Suppressor macrophage treated with lipopolysaccharide for 1 hour (primary cell): ENCODE measurements around the gene SLC35F1.

Source experiments
- DNase-seq, 3 donors: peaks; one replicate each; pipeline ENCODE4 v3.0.0-alpha.2; 2020 to 2022

Gene SLC35F1

DNA sequence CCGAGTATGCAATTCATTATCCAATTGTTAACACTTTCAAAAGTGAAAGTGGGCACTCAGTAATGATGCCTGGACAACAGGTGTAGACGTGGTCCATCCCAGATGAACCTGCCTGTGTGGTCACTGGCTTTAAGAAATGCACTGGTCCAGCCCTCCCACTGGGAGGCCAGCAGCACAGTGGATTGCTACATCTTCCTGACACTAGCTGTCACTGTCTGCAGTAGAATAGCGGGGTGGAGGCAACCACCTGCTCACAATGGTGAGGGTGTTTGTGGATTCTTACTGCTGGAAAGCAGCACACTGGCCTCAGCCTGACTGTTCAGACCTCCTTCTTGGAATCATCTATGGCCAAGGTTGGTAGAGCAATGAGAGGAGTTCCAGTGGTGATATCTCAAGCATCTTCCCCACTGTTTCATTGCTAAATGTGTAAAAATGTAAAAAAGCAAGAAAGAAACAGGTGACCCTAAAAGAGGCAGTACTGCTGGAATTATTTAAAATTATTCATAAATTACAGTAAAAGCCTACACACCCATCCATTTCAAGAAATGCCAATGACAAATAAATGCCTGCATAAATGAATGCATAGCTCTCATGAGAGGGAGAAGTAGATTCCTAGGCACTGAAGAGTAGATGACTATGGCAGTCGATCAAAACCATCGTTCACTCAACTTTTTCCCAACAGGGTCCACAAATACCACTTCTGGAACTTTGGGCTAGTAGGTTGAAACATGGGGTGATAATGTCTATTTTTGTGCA, 413.0 kb downstream of the SLC35F1 start:
- no peak for DNase-seq

DNA sequence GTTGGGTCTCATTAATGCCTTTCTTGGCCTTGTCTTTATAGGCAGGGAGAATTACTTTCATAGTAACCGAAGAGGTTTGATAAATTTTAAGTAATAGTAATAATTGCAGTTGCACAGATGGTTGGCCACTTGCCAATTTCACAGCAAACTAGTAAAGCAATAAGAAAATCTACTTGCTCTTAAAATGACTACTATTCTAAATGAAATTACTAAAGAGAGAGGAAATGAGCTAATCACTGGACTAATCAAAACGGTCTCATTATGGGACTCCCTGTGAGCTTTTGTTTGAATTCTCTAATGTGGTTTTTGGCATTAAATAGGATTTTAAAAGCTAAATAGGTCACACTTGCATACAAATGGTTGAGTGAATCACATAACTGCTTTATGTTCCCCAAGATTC, 413.6 kb downstream of the SLC35F1 start:
- DNase-seq: no peak

DNA sequence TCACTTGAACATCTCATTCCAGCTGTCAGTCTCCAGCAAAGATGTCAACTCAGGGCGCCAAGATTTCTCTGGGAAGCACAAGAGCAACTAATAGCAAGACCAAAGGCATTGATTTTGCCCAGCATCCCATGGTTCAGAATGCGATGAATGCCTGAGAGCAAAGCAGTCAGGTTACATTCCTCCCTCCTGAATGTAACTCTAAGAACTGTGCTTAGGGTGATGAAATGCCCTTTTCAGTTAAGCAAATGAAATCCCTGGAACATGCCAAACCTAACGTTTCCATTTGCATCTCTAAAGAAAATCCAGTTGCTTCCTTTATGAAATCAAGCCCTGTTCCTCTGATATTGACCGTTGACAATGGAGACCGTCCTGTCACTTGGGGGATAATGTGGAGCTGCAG, 417.1 kb downstream of the SLC35F1 start:
- DNase-seq: no peak

DNA sequence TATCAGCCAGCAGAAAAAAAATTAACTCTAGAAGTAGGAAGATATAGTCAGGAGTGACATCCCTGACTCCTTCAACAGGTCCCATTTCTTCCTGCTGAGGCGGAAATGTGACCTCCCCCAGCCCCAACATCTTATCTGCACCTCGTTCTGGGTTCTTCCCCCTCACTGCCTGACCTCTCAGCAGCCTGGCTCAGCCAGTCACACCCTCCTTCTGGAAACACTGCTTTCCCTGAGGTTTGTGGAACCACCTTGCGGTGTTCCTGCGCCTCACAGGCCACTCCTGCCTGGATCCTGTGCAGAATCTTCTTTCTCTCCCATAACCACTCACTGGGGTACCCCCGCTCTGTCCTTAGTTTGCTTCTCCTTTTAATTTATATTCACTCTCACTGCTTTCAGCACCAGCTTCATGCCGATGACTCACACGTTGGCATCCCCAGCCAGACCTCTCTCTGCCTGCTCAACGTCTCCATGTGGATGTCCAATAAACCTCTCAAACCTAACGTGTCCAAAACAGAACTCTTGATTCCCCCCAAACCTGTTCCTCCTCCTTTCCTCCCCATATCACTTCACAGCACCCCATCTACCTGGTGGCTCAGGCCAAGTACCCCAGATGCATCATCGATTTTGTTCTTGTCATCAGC, 418.3 kb downstream of the SLC35F1 start:
- DNase-seq: no peak

DNA sequence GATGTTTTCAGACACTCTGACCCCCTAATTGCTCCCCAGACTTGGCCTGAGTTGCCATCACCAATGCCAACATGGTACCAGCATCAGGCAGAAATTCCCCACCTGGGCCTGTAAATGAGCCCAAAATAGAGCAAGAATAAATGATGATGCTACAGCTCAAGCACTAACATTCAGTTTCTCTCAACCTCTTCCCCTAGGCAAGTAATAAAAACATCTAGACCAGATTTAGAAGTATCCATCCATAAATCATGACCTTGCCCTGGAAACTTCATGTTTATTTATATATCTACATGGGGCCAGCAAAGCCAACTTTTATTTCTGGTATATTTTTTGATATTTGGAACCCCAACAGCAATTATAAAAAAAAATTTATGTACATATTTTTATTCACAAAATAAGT, 419.6 kb downstream of the SLC35F1 start:
- DNase-seq: no peak

DNA sequence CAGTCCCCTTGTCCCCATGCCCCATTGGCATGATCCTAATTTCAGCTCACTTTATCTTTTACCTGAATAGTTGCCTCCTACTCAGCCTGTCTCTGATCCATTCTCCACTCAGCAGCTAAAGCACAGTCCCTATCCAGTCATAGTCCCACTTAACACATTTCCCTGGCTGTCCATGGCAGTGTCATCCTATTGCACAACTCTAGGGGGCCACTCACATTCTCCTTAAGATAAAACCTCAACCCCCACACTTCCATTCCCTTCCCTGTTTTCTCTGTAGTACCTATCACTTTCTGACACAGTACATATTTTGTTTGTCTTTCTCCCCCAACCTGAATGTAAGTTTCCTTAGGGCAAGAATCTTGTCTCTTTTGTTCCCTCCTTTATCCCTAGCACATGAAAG, 420.2 kb downstream of the SLC35F1 start:
- no peak for DNase-seq

DNA sequence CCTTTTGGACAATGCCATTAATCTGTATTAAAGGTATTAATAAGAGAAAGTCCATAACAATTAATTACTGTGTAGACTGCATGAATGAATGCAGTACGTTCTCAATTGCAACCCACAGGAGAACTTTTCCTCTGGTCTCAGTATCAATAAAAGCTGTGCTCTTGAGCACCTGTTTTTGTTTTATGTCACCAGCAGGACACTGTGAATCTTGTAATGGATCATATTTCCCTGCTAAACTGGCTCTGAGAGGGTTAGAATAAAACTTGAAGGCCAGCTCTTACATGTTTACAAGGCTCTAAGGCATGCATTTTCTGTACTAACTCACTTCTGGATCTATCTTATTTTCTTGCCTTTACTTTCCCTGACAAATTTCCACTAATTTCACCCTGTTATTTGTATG, 426.7 kb downstream of the SLC35F1 start:
- no peak for DNase-seq

DNA sequence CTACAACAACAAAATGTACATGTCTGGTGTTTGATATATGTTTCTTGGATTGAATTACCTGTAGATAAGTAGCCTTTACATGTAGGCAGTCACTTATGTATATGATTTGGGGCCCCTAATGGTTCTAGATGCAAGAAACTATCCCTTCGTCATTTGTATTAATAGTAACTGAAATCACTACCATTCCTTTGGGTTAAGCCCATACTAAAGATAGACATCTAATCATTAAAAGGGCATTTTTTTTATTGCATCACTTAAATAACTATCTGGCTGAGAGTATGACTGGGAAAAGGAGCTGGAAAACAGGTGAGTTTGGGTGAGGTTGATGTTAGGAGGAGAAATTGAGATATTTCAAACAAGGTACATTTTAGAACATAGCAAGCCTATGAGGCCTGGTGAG, 427.6 kb downstream of the SLC35F1 start:
- no peak for DNase-seq

DNA sequence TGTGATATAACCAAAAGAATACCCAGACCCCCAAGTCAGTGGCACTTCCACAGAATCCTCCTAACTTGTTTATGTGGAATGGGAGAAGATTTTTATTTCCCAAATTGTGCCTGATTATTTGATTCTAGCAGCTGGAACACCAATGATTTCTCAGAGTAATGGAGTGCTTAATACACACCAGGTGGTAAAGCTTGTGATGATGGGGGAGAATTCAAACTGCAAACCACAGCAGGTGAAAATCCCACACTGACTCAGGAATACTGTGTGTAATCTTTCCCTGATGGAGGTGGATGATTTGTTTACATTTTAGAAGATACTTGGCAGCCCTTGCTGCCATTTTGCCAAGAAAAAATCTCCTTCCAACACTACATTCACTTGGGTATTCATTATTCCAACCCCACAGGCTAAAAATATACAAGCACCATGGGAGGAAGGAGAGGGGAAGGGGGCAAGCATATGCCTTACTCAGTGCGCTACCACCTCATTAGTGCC, 428.3 kb downstream of the SLC35F1 start:
- no peak for DNase-seq

DNA sequence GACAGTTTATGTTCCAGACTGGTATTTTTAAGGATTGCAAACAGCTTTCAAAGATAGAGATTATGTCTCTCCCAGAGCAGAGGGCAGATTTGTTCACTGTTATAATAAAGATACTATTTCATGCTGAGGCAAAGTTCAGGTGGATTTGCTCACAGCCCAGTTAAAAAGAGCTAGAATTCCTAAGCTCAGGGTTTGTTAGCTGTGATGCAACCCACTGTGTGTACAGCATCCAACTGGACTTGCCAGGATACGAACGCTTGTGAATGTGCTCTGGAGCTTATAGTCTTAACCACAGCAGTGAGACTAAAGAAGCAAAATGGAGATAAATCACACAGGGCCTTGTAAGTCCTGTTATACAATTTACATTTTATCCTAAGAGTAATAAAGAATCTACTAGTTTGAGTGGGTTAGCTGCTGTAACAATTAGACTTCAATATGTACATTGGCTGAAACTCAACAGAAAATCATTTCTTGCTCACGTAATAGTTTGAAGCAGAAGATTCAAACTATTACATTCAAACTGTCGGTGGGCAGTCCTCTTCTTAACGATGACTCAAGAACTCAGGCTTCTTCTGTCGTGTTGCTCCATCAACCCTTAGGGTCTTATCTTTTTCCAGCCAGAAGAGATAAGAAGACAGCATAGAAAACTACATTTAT, 437.1 kb downstream of the SLC35F1 start:
- DNase-seq: no peak

DNA sequence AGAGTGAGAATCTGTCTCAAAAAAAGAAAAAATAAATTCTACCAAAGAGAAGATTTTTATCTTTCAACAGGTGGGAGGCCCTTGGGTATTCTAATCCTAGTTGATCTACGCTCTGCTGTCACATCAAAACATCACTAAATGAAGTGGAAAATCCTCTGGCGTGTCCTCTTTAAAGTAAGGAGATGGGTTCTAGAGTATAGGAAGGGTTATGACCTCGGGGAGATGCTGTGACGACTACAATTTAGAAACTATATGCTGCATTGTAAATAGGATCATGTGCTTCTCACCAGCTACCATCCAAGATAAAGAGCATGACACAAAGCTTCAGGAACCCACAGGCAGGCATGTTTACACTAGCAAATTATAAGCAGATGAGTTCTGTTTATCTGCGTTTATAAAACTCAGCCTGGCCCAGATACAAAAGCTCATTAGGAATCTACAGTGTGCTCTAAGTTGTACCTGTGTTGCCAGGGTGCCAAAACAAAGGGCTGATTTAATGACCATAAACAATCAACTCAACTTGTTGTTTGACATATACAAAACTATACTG, 443.9 kb downstream of the SLC35F1 start:
- no peak for DNase-seq

DNA sequence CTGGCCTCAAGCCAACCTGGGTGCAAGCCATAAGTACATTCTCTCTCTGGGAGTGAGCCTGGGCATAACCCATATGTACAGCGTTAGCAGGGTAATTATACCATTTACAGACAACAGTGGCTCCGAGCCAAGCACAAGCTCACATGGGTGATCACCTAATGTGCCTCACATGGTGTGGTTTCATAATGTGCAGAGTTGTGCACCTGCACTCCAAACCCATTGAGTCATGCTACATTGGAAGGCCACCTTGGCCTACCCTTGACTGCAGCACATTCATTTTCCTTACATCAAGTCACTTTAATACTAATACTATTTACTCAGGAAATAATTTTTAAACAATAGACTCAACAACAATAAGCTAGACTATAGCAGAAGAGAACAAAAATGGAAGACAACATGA, 446.5 kb downstream of the SLC35F1 start:
- DNase-seq: no peak

DNA sequence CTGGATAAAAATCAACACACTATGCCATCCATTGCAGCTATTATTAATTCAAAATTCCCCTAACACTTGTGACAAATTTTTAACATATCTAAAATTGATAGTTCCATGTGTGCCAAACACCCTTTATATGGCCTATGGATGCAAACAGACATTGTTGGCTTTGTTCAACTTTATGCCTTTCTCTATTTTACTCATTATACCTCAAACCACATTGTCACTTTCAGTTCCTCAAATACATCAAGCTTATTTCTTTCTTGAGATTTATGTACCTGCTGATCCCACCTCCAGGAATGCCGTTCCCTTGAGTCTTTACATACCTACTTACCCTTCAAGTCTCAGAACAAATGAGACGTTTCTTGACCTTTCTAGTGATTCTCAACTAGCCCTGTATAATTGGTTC, 447.6 kb downstream of the SLC35F1 start:
- no peak for DNase-seq

DNA sequence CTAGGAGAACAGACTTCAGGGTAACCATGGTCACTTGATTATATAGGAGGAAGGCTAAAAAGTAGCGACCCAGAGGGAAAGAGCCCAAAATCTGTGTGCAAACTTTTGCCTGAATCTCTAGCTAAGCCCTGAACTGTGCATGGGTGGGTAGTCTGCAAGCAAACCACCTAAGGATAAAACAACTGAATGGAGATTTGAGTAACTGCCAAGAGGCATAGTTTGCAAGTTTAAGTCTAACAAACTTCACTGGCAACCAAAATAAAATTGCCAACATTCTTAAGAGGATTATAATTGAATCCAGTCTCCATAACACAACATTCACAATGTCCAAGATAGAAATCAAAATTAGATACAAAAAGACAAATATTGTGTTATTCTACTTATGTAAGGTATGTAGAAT, 449.0 kb downstream of the SLC35F1 start:
- DNase-seq: no peak

DNA sequence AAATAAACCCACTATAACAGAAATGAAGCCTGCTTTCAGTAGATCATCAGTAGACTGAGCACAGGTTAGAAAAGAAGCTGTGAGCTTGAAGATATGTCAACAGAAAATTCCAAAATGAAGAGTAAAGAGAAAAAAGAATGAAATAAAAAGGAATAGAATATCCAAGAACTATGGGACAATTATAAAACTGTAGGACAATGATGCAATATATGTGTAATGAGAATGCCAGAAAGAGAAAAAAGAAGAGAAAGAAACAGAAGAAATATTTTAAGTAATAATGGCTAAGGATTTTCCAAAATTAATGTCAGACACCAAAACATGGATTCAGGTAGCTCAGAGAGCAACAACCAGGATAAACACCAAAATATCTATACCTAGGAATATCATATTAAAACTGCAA, 449.6 kb downstream of the SLC35F1 start:
- DNase-seq: no peak
